WI38 (cell line): Measurements from ENCODE around the gene ZBTB16.

Source experiments
- H3K4me3 ChIP-seq: 2 replicates; pipeline ENCODE4 v1.5.1; 2011; ENCODE audit warnings: low read depth, mild to moderate bottlenecking, control low read depth, low read length
- TF ChIP-seq, protein P1 (sequence below): IDR thresholded peaks from 2 replicates; pipeline ENCODE4 v1.5.1; 2012; ENCODE audit warnings: low read depth, mild to moderate bottlenecking, control low read depth, low read length

The ZBTB16 gene

DNA sequence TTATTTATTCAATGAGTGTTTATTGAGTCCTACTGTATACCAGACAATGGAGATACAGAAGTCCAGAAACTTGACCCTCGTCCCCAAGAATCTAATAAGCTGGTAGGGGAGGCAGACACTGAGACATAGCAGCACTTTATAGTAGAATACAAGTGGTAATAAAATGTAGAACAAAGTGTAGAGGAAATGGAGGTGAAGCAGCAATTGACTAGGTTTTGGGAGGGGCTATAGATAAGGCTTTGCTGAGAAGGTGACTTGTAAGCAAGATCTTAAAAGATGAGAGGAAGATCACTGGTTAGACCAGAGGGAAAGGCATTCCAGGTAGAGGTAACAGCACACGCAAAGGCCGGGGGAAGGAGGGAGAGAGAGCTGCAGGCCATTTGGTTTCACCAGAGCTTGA lies 57.3 kb downstream of the ZBTB16 start:
- TF ChIP-seq, protein P1, sequence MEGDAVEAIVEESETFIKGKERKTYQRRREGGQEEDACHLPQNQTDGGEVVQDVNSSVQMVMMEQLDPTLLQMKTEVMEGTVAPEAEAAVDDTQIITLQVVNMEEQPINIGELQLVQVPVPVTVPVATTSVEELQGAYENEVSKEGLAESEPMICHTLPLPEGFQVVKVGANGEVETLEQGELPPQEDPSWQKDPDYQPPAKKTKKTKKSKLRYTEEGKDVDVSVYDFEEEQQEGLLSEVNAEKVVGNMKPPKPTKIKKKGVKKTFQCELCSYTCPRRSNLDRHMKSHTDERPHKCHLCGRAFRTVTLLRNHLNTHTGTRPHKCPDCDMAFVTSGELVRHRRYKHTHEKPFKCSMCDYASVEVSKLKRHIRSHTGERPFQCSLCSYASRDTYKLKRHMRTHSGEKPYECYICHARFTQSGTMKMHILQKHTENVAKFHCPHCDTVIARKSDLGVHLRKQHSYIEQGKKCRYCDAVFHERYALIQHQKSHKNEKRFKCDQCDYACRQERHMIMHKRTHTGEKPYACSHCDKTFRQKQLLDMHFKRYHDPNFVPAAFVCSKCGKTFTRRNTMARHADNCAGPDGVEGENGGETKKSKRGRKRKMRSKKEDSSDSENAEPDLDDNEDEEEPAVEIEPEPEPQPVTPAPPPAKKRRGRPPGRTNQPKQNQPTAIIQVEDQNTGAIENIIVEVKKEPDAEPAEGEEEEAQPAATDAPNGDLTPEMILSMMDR: no peak
- H3K4me3 ChIP-seq: no peak overlapping the region

GRCh38 chr11:114120606-114121005 lies 61.1 kb downstream of the ZBTB16 start:
- no peak overlapping the region for H3K4me3 ChIP-seq
- TF ChIP-seq, protein P1: no peak

- TF ChIP-seq, protein P1: no peak
- H3K4me3 ChIP-seq: no peak overlapping the region
These were observed 61.6 kb downstream of the ZBTB16 start for GRCh38 chr11:114121138-114121537.

DNA sequence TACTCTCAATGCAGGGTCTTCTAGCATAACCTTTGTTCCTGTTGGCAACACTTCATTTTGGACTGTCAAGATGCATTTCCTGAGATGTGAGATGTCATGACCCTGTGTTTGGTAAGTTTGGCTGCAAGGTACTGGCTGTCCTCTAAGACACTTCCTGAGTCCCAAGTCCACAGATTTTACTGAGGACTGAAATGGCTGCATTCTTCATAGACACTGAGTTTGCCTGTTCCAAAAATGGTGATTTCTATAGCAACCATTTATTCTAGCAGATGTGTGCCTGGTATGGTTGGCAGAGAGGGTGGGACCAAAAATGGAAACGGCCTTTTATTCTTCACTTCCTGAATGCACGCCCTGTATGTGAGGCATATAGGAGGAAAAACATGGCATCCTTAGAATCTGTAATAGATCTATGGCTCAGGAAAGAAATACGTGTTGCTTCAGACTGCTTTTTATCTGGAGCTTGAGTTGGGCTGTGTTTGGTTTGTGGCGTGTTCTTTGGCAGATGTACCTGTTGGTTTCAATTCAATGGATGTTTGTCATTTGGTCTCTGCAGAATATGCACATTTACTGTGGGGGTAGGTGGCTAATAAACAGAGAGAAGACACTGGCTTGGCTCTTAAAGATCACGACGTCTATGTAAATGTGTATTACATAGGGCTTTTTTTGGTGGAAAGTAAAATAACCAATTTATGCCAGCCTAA lies 62.4 kb downstream of the ZBTB16 start:
- H3K4me3 ChIP-seq: no peak overlapping the region
- TF ChIP-seq, protein P1: no peak

GRCh38 chr11:114122686-114123085 lies 63.2 kb downstream of the ZBTB16 start:
- H3K4me3 ChIP-seq: no peak overlapping the region
- TF ChIP-seq, protein P1: no peak

DNA sequence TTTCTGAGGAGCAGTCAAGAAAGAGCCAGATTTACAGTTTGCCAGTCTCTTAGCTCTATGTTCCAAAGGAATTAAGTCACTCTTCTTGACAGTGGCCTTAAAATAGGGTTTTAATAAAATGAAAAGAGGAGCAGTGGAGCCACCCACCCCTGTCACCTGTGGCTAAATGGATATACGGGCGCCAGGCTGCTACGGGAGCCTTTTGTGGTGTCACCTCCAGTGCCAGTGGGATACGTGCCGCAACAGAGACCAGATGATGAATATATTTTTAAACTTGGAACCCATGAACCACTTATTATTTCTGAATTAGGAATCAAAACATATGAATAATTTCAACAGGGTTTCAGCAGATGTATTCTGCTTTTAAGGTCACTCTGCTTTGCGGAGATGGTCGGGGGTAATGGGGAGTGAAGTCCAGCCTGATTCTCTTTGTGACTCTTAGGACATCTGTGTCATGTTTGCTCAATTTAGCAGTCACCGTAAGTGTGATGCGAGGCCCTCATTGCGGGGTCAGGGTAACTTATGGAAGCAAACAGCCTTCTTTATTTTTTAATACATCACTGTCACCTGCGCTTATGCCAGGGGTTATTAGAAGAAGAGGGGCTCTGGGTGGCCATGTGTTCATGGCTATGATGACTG lies 64.3 kb downstream of the ZBTB16 start:
- TF ChIP-seq, protein P1: no peak
- H3K4me3 ChIP-seq: no peak overlapping the region

DNA sequence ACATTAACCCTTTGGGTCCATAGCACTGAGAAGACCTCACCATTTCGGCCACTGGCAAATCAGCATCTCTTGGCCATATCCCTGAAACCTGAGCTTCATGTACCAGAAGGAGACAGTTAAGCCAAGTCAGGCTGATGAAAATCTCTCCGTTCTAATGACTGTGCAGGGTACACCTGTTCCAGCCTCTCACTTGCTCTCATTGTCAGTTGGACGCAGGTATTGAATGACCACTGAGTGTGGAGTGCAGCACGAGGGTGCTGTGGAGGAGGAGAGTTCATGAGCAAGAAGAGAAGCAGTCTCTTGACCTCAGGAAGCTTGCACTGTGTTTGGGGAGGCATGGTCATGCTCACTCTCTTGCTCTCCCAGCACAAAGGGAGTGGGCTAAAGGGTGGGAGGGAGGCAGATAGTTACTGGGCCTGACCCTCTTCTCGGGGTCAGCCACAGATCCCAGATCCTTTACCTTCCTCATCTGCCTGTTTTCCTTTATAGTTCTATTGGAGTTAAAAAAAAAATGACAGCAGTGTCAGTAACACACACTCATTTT lies 65.2 kb downstream of the ZBTB16 start:
- H3K4me3 ChIP-seq: no peak overlapping the region
- TF ChIP-seq, protein P1: no peak
